Loucy (cell line): ENCODE data around the gene ANKRD16.

Source experiments
- EZH2phosphoT487 ChIP-seq: fragments of 200-600 bp; IDR thresholded peaks from 2 replicates; pipeline ENCODE4 v1.6.1; 2018; ENCODE audit warnings: antibody characterized with exemption, mild to moderate bottlenecking, moderate library complexity, borderline replicate concordance
- TF ChIP-seq, protein P1 (sequence below): fragments of 200-600 bp; sonication (generic); conservative IDR thresholded peaks from 2 replicates; pipeline ENCODE4 v1.5.1; 2014; ENCODE audit warnings: mild to moderate bottlenecking, antibody characterized with exemption, low read length

DNA sequence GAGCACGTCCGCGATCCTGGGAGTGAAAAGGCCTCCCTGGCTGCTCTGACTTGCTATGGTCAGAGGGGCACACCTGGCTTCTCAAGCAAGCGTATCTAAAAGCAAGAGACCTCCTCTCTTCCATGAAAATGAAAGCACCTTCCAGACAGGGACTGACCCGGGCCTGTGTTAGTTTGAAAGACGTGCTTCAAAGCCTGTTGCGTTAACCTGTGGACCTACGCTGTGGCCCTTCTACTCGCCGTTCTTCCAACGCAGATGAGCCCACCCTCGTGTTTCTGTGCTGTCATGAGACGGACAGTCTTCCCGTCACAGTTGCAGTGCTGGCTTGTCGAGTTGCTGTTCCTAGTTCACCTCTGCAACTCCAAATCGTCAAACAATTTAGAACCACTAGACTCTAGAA, 61.0 kb downstream of the ANKRD16 start:
- TF ChIP-seq, protein P1, sequence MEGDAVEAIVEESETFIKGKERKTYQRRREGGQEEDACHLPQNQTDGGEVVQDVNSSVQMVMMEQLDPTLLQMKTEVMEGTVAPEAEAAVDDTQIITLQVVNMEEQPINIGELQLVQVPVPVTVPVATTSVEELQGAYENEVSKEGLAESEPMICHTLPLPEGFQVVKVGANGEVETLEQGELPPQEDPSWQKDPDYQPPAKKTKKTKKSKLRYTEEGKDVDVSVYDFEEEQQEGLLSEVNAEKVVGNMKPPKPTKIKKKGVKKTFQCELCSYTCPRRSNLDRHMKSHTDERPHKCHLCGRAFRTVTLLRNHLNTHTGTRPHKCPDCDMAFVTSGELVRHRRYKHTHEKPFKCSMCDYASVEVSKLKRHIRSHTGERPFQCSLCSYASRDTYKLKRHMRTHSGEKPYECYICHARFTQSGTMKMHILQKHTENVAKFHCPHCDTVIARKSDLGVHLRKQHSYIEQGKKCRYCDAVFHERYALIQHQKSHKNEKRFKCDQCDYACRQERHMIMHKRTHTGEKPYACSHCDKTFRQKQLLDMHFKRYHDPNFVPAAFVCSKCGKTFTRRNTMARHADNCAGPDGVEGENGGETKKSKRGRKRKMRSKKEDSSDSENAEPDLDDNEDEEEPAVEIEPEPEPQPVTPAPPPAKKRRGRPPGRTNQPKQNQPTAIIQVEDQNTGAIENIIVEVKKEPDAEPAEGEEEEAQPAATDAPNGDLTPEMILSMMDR, result no peak
- no peak for TF ChIP-seq EZH2phosphoT487
